PC-9 (cell line): Measurements from ENCODE around the gene TNFAIP3. TPM values are rescaled to one million over a fixed set of nuclear protein-coding genes. Genes with fewer than 3 reads are reported as not detected.

Source experiments
- BruUV-seq: library from RNA; stranded (reverse); fragments of 400-500 nt; replicated peaks from 2 replicates; lab custom pipeline; 2021; lab: Mats Ljungman, UMichigan
- CTCF ChIA-PET: fragments of 300-600 bp; sonication (Branson Sonifier 250); formaldehyde crosslinking; loops from one replicate; lab custom pipeline; 2022; ENCODE audit warnings: antibody characterized with exemption; lab: Charles Lee
- POLR2A ChIA-PET: fragments of 300-600 bp; sonication (Branson Sonifier 250); formaldehyde crosslinking; loops from one replicate; lab custom pipeline; 2022; ENCODE audit warnings: antibody characterized with exemption; ENCODE audit not compliant: unreplicated experiment; lab: Charles Lee
- DNase-seq, 2 experiments: peaks; one replicate each; pipeline versions ENCODE4 v3.0.0 to v3.0.0-alpha.2; 2015 to 2022; ENCODE audit warnings: mixed read lengths in 1 of 2
- H2AFZ ChIP-seq: fragments of 200-600 bp; sonication (generic); 2 replicates; pipeline ENCODE4 v1.8.1; 2017; ENCODE audit warnings: antibody characterized with exemption
- H3F3A ChIP-seq: fragments of 200-600 bp; sonication (generic); 2 replicates; pipeline ENCODE4 v1.8.1; 2017; ENCODE audit warnings: antibody characterized with exemption, mild to moderate bottlenecking, low read depth; ENCODE audit not compliant: insufficient read depth
- H3K27ac ChIP-seq: fragments of 200-600 bp; sonication (generic); 2 replicates; pipeline ENCODE4 v1.6.1; 2016; ENCODE audit warnings: mixed run types
- H3K27me3 ChIP-seq: fragments of 200-600 bp; sonication (generic); 2 replicates; pipeline ENCODE4 v1.6.1; 2016; ENCODE audit warnings: low read depth, mixed run types; ENCODE audit not compliant: insufficient read depth
- H3K36me3 ChIP-seq: fragments of 200-600 bp; sonication (generic); 2 replicates; pipeline ENCODE4 v1.6.1; 2016; ENCODE audit warnings: low read depth, mixed run types
- H3K4me1 ChIP-seq: fragments of 200-600 bp; sonication (generic); replicated peaks from 2 replicates; pipeline ENCODE4 v1.6.1; 2016; ENCODE audit warnings: mixed run types; ENCODE audit not compliant: insufficient read depth
- H3K4me2 ChIP-seq: fragments of 200-600 bp; sonication (generic); 2 replicates; pipeline ENCODE4 v1.6.1; 2017; ENCODE audit warnings: mixed run types
- H3K4me3 ChIP-seq: fragments of 200-600 bp; sonication (generic); 2 replicates; pipeline ENCODE4 v1.6.1; 2016; ENCODE audit warnings: mixed run types
- H3K79me2 ChIP-seq: fragments of 200-600 bp; sonication (generic); 2 replicates; pipeline ENCODE4 v1.6.1; 2017; ENCODE audit warnings: low read depth, mixed run types
- H3K9me2 ChIP-seq: fragments of 200-600 bp; sonication (generic); 2 replicates; pipeline ENCODE4 v1.8.1; 2017; ENCODE audit warnings: mild to moderate bottlenecking; ENCODE audit not compliant: insufficient read depth
- H3K9me3 ChIP-seq: fragments of 200-600 bp; sonication (generic); 2 replicates; pipeline ENCODE4 v1.8.1; 2016; ENCODE audit warnings: low read depth; ENCODE audit not compliant: insufficient read depth
- H4K20me1 ChIP-seq: fragments of 200-600 bp; sonication (generic); 2 replicates; pipeline ENCODE4 v1.8.1; 2017; ENCODE audit not compliant: insufficient read depth
- CTCF ChIP-seq: fragments of 200-600 bp; sonication (generic); conservative IDR thresholded peaks from 2 replicates; pipeline ENCODE4 v1.6.1; 2017; ENCODE audit warnings: mixed run types, antibody characterized with exemption, mild to moderate bottlenecking, moderate library complexity
- EZH2 ChIP-seq: fragments of 200-600 bp; sonication (generic); IDR thresholded peaks from 2 replicates; pipeline ENCODE4 v1.8.0; 2017; ENCODE audit warnings: antibody characterized with exemption, low read depth
- intact Hi-C: fragments of 100-400 bp; cut with micrococcal nuclease; formaldehyde crosslinking; loops from one replicate; pipeline ENCODE4 v1.10.0; 2022; ENCODE audit not compliant: unreplicated experiment
- total RNA-seq: library from RNA; stranded (reverse); gene quantifications from 2 replicates; pipeline ENCODE4 v1.2.3, GENCODE V29; 2021

TNFAIP3 gene
- total RNA-seq, 1 experiment from 2014 or later, result 7.8 TPM

DNA sequence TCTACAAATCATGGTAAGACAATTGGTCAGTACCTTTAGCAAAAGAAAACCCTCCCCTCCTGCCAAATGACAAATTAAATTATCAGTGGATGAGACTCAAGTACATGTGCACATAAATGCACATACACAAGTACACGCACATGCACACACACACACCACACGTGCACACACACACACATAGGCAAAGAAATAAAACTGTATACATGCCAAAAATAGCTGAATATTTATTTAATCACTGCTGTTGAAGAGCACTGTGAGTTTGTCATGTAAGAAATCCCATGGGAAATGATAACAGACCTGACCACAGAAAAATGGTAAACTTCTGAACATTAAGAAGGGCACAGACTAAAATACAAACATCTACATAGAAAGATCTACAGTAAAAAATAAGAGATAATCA lies 46.6 kb upstream of the TNFAIP3 start:
- no peaks in the 10 kb centered on the region for H3F3A ChIP-seq
- TF ChIP-seq EZH2 (no peak), CTCF (no peak)
- intact Hi-C loops, result no loop called here
- H3K4me2 ChIP-seq, result peak overlapping the region; percentile 21
- CTCF ChIA-PET, result no interaction called here
- no peak for DNase-seq
- POLR2A ChIA-PET, result no interaction called here
- no peaks in the 10 kb centered on the region for H3K9me3 ChIP-seq
- H3K4me3 ChIP-seq, result no peak overlapping the region
- H3K4me1 ChIP-seq, result peaks cover 17% of the 10 kb centered on the region
- H3K27ac ChIP-seq, result no peak overlapping the region
- H3K27me3 ChIP-seq, result no peaks in the 10 kb centered on the region
- no peaks in the 10 kb centered on the region for H4K20me1 ChIP-seq
- no peaks in the 10 kb centered on the region for H3K36me3 ChIP-seq
- no peaks in the 10 kb centered on the region for H3K79me2 ChIP-seq
- BruUV-seq, result no TSS peak
- no peaks in the 10 kb centered on the region for H3K9me2 ChIP-seq
- peak overlapping the region; percentile 2; the same call in 1 of the 2 replicates for H2AFZ ChIP-seq

- Histone ChIP-seq H3K4me3 (no peak overlapping the region), H3K4me2 (peak overlapping the region; percentile 21), H3F3A (no peaks in the 10 kb centered on the region), H2AFZ (no peak overlapping the region), H3K27me3 (no peaks in the 10 kb centered on the region), H3K9me3 (no peaks in the 10 kb centered on the region), H3K79me2 (no peaks in the 10 kb centered on the region), H3K4me1 (peaks cover 17% of the 10 kb centered on the region), H3K27ac (no peak overlapping the region), H3K9me2 (no peaks in the 10 kb centered on the region), H3K36me3 (no peaks in the 10 kb centered on the region), H4K20me1 (no peaks in the 10 kb centered on the region)
- ChIA-PET POLR2A (no interaction called here), CTCF (no interaction called here)
- DNase-seq, result no peak
- no TSS peak for BruUV-seq
- intact Hi-C loops, result no loop called here
- TF ChIP-seq CTCF (no peak), EZH2 (no peak)
Observed at GRCh38 chr6:137820952-137821351, 46.1 kb upstream of the TNFAIP3 start.

DNA sequence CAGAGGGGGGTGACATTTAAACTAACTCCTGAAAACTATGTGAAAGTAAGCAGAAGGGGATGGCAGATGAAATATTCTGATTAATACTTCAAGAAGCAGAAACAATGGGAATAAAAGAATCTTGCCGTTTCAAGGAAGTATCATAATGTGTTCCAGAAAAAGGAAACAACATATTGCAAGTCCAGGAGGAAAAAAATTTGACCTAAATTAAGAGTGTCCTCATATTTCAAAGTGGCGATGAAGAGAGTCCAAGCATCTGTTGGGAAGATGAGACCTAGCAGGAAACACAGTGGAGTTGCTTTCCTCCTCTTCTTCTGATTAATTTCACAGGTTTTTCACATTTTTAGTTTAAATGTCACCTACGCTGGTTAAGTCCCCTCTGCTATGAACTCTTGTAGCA lies 45.6 kb upstream of the TNFAIP3 start:
- ChIA-PET CTCF (no interaction called here), POLR2A (no interaction called here)
- Histone ChIP-seq H3K4me2 (0 out of 2 replicates have a peak overlapping the region, but pooled peaks have one; percentile 21), H3K79me2 (no peaks in the 10 kb centered on the region), H3K9me3 (no peaks in the 10 kb centered on the region), H3K4me3 (no peak overlapping the region), H3K27ac (no peak overlapping the region), H3K9me2 (no peaks in the 10 kb centered on the region), H3F3A (no peaks in the 10 kb centered on the region), H3K36me3 (no peaks in the 10 kb centered on the region), H3K27me3 (no peaks in the 10 kb centered on the region), H3K4me1 (peaks cover 12% of the 10 kb centered on the region), H2AFZ (no peak overlapping the region), H4K20me1 (no peaks in the 10 kb centered on the region)
- DNase-seq, result no peak
- intact Hi-C loops, result no loop called here
- TF ChIP-seq CTCF (no peak), EZH2 (no peak)
- no TSS peak for BruUV-seq
